ENCODE measurements around the gene PKP2.

Gene PKP2

GRCh38 chr12:32777691-32778175 is 118.8 kb downstream of the PKP2 start:
- H3K9me3 ChIP-seq, result no peaks in the 10 kb centered on the region
- no peaks in the 10 kb centered on the region for H3K36me3 ChIP-seq
- no peak overlapping the region for H3K4me3 ChIP-seq (ENCODE audit: low read depth in 1 of 2, low read length in 1 of 2)
- no peak overlapping the region for H3K27ac ChIP-seq
- TF ChIP-seq, protein P1, sequence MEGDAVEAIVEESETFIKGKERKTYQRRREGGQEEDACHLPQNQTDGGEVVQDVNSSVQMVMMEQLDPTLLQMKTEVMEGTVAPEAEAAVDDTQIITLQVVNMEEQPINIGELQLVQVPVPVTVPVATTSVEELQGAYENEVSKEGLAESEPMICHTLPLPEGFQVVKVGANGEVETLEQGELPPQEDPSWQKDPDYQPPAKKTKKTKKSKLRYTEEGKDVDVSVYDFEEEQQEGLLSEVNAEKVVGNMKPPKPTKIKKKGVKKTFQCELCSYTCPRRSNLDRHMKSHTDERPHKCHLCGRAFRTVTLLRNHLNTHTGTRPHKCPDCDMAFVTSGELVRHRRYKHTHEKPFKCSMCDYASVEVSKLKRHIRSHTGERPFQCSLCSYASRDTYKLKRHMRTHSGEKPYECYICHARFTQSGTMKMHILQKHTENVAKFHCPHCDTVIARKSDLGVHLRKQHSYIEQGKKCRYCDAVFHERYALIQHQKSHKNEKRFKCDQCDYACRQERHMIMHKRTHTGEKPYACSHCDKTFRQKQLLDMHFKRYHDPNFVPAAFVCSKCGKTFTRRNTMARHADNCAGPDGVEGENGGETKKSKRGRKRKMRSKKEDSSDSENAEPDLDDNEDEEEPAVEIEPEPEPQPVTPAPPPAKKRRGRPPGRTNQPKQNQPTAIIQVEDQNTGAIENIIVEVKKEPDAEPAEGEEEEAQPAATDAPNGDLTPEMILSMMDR (IDR thresholded peaks at IDR 0.05), result no peak
- no peaks in the 10 kb centered on the region for H3K4me1 ChIP-seq (ENCODE audit: control insufficient read depth in 1 of 2, insufficient read depth in 1 of 2, low read depth in 1 of 2, low read length in 1 of 2)
- H3K27me3 ChIP-seq, result no peaks in the 10 kb centered on the region

- no peaks in the 10 kb centered on the region for H3K4me1 ChIP-seq (ENCODE audit: control insufficient read depth in 1 of 2, insufficient read depth in 1 of 2, low read depth in 1 of 2, low read length in 1 of 2)
- H3K9me3 ChIP-seq, result no peaks in the 10 kb centered on the region
- H3K27me3 ChIP-seq, result no peaks in the 10 kb centered on the region
- no peaks in the 10 kb centered on the region for H3K36me3 ChIP-seq
- no peak overlapping the region for H3K27ac ChIP-seq
- H3K4me3 ChIP-seq (ENCODE audit: low read depth in 1 of 2, low read length in 1 of 2), result no peak overlapping the region
- TF ChIP-seq, protein P1 (IDR thresholded peaks at IDR 0.05), result no peak
Observed at GRCh38 chr12:32777159-32777558, 119.4 kb downstream of the PKP2 start.

- Histone ChIP-seq H3K4me3 (ENCODE audit: low read depth in 1 of 2, low read length in 1 of 2) (no peak overlapping the region), H3K27ac (no peak overlapping the region)
- TF ChIP-seq, protein P1 (IDR thresholded peaks at IDR 0.05), result no peak
Observed at GRCh38 chr12:32776258-32776657, 120.3 kb downstream of the PKP2 start.

DNA sequence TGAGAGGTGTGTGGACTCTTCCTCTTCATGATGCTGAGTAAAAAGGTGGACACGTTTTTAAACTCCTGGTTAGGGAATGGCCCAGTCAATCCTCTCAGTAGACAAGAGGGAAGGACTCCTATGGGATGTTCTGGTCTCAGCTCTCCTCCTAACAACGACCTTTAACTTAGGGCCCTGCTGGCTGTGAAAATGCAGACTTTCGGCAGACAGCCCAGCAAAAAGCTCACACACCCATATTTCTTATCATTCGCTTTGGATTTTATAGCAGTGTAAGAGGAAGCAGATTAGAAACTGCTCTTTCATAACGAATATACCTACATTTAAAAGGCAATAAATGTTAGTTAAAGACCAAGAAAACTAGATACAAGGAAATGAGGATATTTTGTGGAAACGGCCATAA is 122.9 kb downstream of the PKP2 start:
- H3K4me3 ChIP-seq (ENCODE audit: low read depth in 1 of 2, low read length in 1 of 2), result no peak overlapping the region
- no peaks in the 10 kb centered on the region for H3K36me3 ChIP-seq
- no peaks in the 10 kb centered on the region for H3K9me3 ChIP-seq
- no peak overlapping the region for H3K27ac ChIP-seq
- TF ChIP-seq, protein P1 (IDR thresholded peaks at IDR 0.05), result no peak
- H3K27me3 ChIP-seq, result peaks cover 10% of the 10 kb centered on the region
- H3K4me1 ChIP-seq (ENCODE audit: control insufficient read depth in 1 of 2, insufficient read depth in 1 of 2, low read depth in 1 of 2, low read length in 1 of 2), result no peaks in the 10 kb centered on the region

More at GRCh38 chr12:32776258-32776657, 120.3 kb downstream of the PKP2 start:
- H3K36me3 ChIP-seq, result no peaks in the 10 kb centered on the region
- no peaks in the 10 kb centered on the region for H3K27me3 ChIP-seq
- no peaks in the 10 kb centered on the region for H3K4me1 ChIP-seq (ENCODE audit: control insufficient read depth in 1 of 2, insufficient read depth in 1 of 2, low read depth in 1 of 2, low read length in 1 of 2)
- H3K9me3 ChIP-seq, result no peaks in the 10 kb centered on the region

GRCh38 chr12:32770141-32770540 is 126.4 kb downstream of the PKP2 start:
- H3K9me3 ChIP-seq, result no peaks in the 10 kb centered on the region
- no peak overlapping the region for H3K4me3 ChIP-seq (ENCODE audit: low read depth in 1 of 2, low read length in 1 of 2)
- H3K27ac ChIP-seq, result no peak overlapping the region
- H3K27me3 ChIP-seq, result peaks cover 20% of the 10 kb centered on the region
- no peaks in the 10 kb centered on the region for H3K4me1 ChIP-seq (ENCODE audit: control insufficient read depth in 1 of 2, insufficient read depth in 1 of 2, low read depth in 1 of 2, low read length in 1 of 2)
- H3K36me3 ChIP-seq, result no peaks in the 10 kb centered on the region
- TF ChIP-seq, protein P1 (IDR thresholded peaks at IDR 0.05), result no peak

- Histone ChIP-seq H3K9me3 (no peaks in the 10 kb centered on the region), H3K27ac (no peak overlapping the region), H3K4me1 (ENCODE audit: control insufficient read depth in 1 of 2, insufficient read depth in 1 of 2, low read depth in 1 of 2, low read length in 1 of 2) (no peaks in the 10 kb centered on the region), H3K27me3 (peaks cover 20% of the 10 kb centered on the region), H3K4me3 (ENCODE audit: low read depth in 1 of 2, low read length in 1 of 2) (no peak overlapping the region), H3K36me3 (no peaks in the 10 kb centered on the region)
- TF ChIP-seq, protein P1 (IDR thresholded peaks at IDR 0.05), result no peak
Observed at GRCh38 chr12:32768518-32768917, 128.1 kb downstream of the PKP2 start.
